Renal cortical epithelial cell (primary cell): ENCODE results near the gene RGS3. TPM values are rescaled to one million over a fixed set of nuclear protein-coding genes. Genes with fewer than 3 reads are reported as not detected.

Experiments
- DNase-seq: peaks from one replicate; pipeline ENCODE4 v3.0.0-alpha.2; 2011; ENCODE audit warnings: low read depth
- total RNA-seq: library from RNA; depleted of rRNA; stranded (reverse); fragments of >200 nt; gene quantifications from 2 replicates; pipeline ENCODE4 v1.2.3, GENCODE V29; 2014

RGS3 gene
- total RNA-seq, 1 donor from 2014 or later: 76.2 TPM

- peak; percentile 70 for DNase-seq
Observed at GRCh38 chr9:113570749-113571711, 107.5 kb downstream of the RGS3 start.

- DNase-seq: no peak
Observed at GRCh38 chr9:113572076-113572861, 108.7 kb downstream of the RGS3 start.

GRCh38 chr9:113573046-113573958 lies 109.8 kb downstream of the RGS3 start:
- no peak for DNase-seq

GRCh38 chr9:113573959-113574352 lies 110.4 kb downstream of the RGS3 start:
- DNase-seq: no peak

- DNase-seq: peak; percentile 69
Observed at GRCh38 chr9:113574441-113575262, 111.1 kb downstream of the RGS3 start.

- peak; percentile 75 for DNase-seq
Observed at GRCh38 chr9:113577525-113578261, 114.2 kb downstream of the RGS3 start.

GRCh38 chr9:113578279-113578865 lies 114.8 kb downstream of the RGS3 start:
- DNase-seq: no peak

GRCh38 chr9:113578882-113579282 lies 115.4 kb downstream of the RGS3 start:
- DNase-seq: peak; percentile 97

- DNase-seq: peak; percentile 39
Observed at GRCh38 chr9:113579283-113580040, 115.9 kb downstream of the RGS3 start.

- DNase-seq: peak; percentile 50
Observed at GRCh38 chr9:113580041-113580953, 116.8 kb downstream of the RGS3 start.

GRCh38 chr9:113580954-113581311 lies 117.4 kb downstream of the RGS3 start:
- no peak for DNase-seq

GRCh38 chr9:113581865-113582697 lies 118.6 kb downstream of the RGS3 start:
- peak; percentile 68 for DNase-seq

GRCh38 chr9:113582698-113583200 lies 119.2 kb downstream of the RGS3 start:
- no peak for DNase-seq

- no peak for DNase-seq
Observed at GRCh38 chr9:113583511-113584427, 120.2 kb downstream of the RGS3 start.

GRCh38 chr9:113584428-113585084 lies 121.0 kb downstream of the RGS3 start:
- DNase-seq: no peak
